HG03439 (cell line): ENCODE results near the gene HTRA3.

Experiments used
- ATAC-seq: cut with Tn5 transposase; IDR thresholded peaks from one replicate; pipeline ENCODE4 v1.9.1; 2021; ENCODE audit warnings: mild to moderate bottlenecking, moderate library complexity; ENCODE audit not compliant: unreplicated experiment

Gene HTRA3

DNA sequence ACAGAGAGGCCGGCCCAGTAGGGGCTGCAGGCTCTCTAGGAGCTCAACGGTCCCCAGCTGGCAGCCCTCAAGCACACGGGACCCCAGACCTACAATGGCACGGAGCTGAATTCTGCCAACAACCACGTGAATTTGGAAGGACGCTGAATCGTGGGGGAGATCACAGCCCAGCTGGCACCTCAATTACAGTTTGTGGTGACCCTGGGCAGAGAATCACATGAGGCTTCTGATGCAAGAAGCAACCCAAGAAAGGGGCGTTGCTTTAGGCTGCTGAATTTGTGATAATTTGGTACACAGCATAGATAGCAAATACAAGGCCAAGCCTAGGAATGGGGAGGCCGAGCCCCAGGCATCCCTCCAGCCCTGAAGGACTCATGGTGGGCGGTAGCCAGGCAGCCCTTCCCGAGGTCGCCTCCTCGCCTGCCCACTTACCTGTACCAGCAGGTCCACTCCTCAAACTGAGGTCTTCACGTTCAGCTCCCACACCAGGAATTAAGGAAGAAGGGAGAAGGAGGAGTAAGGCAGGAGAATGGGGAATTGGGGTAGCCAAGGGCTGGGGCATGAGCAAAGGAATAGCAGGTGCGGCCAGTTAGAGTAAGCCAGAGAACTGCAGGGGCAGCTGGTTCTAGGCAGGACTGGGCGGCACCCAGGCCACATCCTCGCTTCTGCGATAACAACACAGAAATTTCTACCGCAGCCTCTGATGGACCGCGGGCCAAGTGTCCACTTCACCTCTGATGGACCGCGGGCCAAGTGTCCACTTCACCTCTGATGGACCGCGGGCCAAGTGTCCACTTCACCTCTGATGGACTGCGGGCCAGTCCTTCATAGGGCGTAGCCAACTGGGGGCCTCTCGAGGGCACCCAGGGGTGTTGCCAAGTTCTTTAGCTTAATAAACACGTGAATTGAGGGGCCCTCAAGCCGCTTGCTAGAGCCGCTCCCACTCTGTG lies 23.4 kb upstream of the HTRA3 start:
- ATAC-seq, result no peak

DNA sequence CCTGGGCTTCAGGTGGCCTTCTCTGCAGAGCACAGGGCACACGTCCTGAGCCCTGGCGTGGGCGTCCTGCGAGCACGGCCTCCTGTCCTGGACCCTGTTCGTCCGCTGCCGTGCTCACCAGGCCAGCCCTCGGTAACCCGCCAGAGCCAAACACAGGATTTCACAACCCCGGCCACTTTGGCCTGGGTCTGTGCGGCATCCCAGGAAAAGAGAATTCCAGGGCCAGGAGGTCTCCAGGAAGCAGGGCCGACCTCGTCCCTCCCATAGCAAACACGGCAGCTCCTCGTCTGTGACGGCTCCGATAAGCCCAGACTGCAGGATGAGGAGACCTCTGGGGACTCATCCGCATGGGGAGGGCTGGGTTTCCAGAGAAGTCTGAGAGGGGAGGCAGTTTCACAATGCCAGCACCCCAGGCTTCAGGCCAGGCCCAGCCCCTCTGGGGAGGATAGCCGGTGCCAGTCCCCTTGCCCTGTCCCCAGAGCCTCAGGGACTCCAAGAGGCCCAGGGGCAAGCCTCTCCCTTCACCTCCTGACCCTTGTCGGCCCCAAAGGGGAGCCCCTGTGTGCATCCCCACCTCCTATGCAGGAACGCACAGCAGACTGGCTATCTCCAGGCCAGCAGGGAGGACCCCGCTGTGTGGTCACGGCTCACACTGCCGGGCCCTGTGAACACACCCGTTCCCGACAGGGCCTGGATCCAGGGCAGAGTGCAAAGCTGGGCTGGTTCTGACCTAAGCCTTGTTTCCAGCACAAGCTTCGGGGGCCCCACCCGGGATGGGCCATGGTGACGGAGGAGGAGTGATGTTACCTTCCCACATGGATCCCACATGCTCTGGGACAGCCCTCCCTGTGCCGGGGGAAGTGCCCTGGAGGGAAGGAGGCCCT lies 22.3 kb upstream of the HTRA3 start:
- no peak for ATAC-seq

- ATAC-seq, result no peak
Measured at GRCh38 chr4:8248091-8248490, 21.5 kb upstream of the HTRA3 start.

- ATAC-seq, result no peak
Measured at GRCh38 chr4:8250227-8250626, 19.3 kb upstream of the HTRA3 start.

GRCh38 chr4:8250637-8251036 lies 18.9 kb upstream of the HTRA3 start:
- no peak for ATAC-seq

- ATAC-seq, result no peak
Measured at GRCh38 chr4:8251110-8251883, 18.3 kb upstream of the HTRA3 start.

DNA sequence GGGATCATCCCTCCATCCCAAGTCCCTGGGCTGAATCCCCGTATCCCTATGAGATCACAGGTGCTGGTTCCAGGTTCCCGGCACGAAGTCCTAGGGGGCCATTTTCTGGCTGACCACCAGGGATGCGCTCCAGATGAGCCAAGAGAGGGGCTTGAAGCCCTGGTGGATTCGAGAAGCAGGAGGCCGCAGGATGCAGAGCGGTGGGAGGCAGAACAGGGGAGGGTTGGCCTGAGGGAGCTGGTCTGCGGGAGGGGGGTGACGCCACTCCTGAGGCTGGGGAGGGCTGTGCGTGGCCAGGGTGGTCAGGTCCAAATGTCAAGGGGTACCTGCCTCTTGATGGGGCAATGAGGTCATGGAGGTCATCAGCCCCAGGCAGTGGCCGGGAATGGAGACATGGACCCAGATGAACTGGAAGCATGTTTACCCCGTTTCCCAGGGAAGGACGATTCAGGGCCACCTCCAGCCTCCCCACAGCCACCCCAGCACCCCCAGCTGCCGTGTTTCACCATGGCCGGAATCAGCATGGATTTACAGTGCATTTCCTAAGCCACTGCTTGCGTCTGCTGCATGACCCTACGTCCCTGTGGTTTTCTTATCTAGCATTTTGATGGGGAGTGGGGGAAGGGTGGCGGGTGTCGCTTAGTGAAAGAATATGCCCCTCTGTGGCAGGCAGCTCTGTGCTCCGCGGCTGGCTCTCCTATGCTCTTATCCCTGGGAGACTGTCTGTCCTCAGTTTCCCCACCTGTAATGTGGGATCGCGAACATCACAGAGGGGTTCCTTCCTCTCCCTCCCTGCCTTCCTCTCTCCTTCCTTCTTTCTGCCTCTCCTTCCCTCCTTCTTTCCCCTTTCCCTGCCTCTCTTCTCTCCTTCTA lies 17.0 kb upstream of the HTRA3 start:
- ATAC-seq, result no peak

- ATAC-seq, result no peak
Measured at GRCh38 chr4:8254076-8254475, 15.5 kb upstream of the HTRA3 start.

DNA sequence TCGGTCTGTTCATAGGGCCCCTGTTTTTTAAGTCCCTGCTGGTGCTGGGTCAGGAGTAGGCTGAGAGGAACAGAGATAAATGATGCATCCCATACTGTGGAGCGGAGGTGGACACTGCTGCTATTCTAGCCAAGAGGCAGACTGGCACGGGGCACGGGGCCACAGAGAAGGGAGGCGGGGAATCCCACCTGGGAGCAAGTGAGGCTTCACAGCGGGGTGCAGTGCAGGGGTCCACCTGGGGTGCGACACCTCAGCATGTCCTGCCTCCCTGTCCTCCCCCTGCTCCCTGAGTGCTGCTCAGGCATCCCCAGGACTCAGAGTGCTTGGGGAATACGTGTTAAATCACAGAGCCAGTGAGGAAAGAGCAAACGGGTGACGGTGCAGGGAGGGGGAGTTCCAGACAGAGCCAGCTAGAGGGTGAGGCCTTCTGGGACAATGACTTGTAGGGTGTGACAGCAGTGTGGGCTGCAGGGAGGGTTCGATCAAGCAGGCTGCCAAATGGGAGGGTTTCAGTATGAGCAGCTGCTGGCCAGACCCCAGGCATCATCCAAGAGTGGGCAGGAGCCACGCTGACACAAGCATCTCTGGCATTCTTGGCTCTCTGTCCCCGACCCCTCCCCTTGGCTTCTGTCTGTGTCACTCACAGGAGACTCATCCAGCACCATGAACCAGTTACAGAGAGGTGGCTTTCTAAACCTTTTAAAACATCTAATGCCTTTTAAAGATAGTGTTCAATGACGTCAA lies 13.7 kb upstream of the HTRA3 start:
- no peak for ATAC-seq

DNA sequence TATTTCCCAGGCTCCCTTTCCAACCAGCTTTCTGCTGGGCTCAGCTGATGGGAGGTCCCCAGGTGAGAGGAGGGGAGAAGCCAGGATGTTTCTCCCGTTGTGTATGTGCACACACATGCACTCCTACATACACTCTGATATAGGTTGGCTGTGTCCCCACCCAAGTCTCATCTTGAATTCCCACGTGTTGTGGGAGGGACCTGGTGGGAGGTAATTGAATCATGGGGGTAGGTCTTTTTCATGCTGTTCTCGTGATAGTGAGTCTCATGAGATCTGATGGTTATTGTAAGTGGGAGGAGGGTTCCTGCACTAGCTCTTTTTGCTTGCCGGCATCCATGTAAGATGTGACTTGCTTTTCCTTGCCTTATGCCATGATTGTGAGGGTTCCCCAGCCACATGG lies 11.7 kb upstream of the HTRA3 start:
- ATAC-seq, result no peak

DNA sequence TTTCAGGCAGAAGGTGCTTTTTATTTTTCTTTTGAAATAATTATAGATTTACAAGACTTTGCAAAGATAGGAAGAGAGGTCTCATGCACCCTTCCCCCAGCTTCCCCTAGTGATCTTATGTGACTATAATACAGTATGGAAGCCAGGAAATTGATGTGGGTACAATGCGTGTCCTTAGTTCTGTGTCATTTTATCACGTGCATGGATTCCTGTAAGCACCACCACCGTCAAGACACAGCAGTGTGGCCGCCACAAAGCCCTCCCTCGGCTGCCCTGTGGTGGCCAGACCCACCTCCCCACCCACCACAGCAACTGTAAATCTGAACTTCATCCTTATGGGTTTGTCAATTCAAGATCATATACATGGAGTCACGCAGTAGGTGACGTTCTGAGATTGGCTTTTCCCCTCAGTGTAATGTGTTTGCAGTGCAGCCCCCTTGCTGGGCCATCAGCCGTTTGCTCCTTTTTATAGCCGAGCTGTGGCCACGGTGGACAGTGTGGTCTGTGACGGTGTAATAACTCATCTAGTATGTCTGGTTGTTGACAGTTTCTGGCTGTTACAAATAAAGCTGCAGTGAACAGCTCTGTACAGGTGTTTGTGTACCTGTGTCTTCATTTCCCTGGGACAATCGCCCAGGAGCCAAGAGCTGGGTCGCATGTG lies 10.9 kb upstream of the HTRA3 start:
- no peak for ATAC-seq

DNA sequence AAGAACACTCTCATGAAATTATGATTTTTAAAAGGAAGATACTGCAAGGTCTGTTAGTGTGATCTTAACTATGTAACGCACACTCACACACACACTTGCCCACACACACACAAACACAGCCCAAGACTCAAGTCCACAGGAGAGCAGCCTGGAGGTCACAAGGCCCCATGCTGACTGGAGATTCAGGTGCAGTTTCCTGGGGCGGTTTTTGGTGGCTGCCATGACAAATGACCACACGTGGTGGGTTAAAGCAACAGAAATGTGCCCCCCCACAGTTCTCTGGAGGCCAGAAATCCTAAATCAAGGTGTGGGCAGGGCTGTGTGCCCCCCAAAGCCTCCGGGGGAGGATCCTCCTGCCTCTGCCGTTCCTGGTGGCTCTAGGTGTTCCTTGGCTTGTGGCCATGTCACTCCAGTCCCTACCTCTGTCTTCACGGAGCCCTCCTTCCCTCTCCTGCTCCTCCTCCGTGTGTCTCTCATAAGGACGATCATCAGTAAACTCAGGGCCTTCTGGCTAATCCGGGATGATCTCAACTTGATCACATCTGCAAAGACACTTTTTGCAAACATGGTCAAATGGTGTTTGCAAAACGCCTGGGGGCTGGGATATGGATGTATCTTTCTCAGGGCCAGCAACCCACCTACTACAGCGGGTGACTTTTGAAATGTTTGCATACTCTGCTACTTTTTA lies 9.7 kb upstream of the HTRA3 start:
- ATAC-seq, result no peak

- no peak for ATAC-seq
Measured at GRCh38 chr4:8260656-8261111, 8.9 kb upstream of the HTRA3 start.

- ATAC-seq, result no peak
Measured at GRCh38 chr4:8261851-8262535, 7.6 kb upstream of the HTRA3 start.

GRCh38 chr4:8262637-8263322 lies 6.8 kb upstream of the HTRA3 start:
- ATAC-seq, result no peak

DNA sequence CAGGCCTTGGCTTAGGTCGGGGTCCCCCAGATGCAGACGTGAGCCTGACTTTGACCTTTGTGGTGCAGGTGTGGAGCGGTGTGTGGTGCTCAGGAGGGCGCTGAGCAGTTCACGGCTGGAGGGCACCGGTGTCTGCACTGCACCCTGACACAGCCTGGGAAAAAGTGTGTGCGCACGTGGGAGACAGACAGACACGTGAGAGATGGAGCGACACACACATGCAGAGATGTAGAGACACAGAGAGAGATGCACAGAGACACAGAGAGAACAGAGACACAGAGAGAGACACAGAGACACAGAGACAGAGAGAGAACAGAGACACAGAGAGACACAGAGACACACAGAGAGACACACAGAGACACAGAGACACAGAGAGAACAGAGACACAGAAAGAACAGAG lies 6.2 kb upstream of the HTRA3 start:
- no peak for ATAC-seq

GRCh38 chr4:8264106-8264505 lies 5.4 kb upstream of the HTRA3 start:
- no peak for ATAC-seq
